NCI-H82 treated with DMSO at 0.1 percent for 48 hours (cell line): ENCODE results near the gene TIA1.

Source experiments
- DNase-seq: peaks from one replicate; lab custom pipeline; 2025; ENCODE audit not compliant: unreplicated experiment; lab: John Stamatoyannopoulos, UW

TIA1 gene

DNA sequence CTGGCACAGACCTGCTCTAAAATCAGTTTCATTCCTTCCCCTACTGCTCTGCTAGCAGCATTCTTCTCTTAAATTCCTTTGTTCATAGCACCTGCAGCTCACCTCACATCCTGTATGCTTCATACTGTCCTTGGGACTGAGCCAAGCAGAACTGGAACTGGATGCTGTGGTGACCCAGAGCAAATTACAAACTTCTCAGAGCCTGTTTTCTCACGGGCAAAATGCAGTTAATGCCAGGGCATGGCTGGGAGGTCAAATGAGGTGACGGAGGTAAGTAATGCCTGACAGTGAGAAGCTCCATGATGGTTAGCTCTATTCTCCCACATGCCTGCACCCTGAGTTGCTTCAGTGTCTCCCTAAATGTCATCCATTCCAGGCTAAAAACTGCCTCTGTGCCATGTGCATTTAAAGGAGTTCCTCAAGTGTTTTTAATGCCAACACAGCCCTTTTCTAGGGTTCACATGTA is 87.3 kb downstream of the TIA1 start:
- no peak for DNase-seq

DNA sequence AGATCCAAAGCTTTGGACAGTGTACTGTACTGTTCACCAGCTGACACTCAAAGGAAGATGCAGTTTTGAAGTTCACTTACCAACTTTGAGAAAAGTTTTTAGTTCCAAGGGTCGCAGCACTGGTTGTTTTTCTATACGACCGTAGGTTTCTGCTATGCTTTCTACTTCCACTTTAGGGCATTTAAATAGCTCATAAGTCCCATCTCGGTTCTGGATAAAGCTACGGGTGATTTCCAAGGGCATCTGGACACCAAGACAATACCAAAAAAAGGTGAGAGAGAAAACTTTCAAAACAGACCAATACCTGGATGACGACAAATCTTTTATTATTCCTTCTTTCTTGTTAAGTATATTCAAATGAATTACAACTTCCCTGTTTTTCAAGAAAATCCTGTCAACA is 87.9 kb downstream of the TIA1 start:
- no peak for DNase-seq
